Breast epithelium (tissue), 3 donors: ENCODE data around the gene HSPB7.
"Not testable (repeated sequence)": the region's sequence is repeated elsewhere in the genome, so short reads cannot be mapped to it uniquely, and the experiment has no call there.

ENCODE experiments used
- CTCF ChIP-seq, 3 donors: fragments of 450-650 bp; IDR thresholded peaks; one replicate each; pipeline ENCODE4 v1.5.1; 2016 to 2017; ENCODE audit warnings: antibody characterized with exemption in 3 of 3, mild to moderate bottlenecking in 3 of 3, moderate library complexity in 3 of 3
- POLR2A ChIP-seq: fragments of 450-650 bp; IDR thresholded peaks from one replicate; pipeline ENCODE4 v1.6.1; 2016; ENCODE audit warnings: antibody characterized with exemption, mild to moderate bottlenecking, moderate library complexity
- POLR2AphosphoS5 ChIP-seq, 3 donors: sonication (generic); formaldehyde crosslinking; IDR thresholded peaks; one replicate each; pipeline ENCODE4 v1.6.1; 2017; ENCODE audit warnings: antibody characterized with exemption in 3 of 3

DNA sequence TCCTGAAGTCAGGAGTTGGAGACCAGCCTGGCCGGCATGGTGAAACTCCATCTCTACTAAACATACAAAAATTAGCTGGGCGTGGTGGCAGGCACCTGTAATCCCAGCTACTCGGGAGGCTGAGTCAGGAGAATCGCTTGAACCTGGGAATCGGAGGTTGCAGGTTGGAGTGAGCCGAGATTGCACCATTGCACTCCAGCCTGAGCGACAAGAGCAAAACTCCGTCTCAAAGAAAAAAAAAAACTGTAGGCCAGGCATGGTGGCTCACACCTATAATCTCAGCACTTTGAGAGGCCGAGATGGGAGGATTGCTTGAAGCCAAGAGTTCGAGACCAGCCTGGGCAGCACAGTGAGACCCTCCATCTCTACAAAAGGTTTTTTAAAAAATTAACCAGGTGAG lies 16.6 kb downstream of the HSPB7 start:
- not testable (repeated sequence) for TF ChIP-seq CTCF (IDR thresholded peaks at IDR 0.05); POLR2AphosphoS5 (IDR thresholded peaks at IDR 0.05); POLR2A
